NCI-H524 (cell line): Measurements from ENCODE around the gene COG7.
A peak's percentile ranks its signal among the peaks of the same experiment; 100 is the strongest.
"Not testable (repeated sequence)": the region's sequence is repeated elsewhere in the genome, so short reads cannot be mapped to it uniquely, and the experiment has no call there.

ENCODE experiments used
- DNase-seq, 2 experiments: peaks; one replicate each; lab custom pipeline; 2025; lab: John Stamatoyannopoulos, UW

Gene COG7

GRCh38 chr16:23409522-23409921, 43.5 kb downstream of the COG7 start:
- no peak for DNase-seq

DNA sequence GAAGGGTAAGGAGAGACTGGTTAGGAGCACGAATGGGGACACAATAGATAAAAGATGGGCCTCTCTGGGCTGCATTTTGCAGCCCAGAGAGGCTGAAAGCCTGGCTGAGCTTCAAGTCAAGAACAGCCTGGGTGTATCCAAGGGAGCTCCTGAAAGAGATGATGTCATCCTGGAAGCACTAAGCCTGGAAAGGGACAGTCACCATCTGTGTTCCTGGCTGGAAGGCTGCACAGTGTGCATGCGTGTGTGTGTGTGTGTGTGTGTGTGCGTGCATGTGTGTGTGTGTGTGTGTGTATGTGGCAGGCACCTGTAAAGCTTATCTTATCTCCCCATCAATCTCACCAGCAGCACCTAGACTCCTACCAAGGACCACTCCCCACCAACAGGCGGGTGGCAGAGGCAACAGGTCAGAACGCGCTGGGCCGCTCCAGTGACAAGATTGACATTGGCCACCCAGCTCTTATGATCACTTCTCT, 44.1 kb downstream of the COG7 start:
- peak; percentile 51 to 93 for DNase-seq

GRCh38 chr16:23408242-23408822, 44.7 kb downstream of the COG7 start:
- DNase-seq: no peak

DNA sequence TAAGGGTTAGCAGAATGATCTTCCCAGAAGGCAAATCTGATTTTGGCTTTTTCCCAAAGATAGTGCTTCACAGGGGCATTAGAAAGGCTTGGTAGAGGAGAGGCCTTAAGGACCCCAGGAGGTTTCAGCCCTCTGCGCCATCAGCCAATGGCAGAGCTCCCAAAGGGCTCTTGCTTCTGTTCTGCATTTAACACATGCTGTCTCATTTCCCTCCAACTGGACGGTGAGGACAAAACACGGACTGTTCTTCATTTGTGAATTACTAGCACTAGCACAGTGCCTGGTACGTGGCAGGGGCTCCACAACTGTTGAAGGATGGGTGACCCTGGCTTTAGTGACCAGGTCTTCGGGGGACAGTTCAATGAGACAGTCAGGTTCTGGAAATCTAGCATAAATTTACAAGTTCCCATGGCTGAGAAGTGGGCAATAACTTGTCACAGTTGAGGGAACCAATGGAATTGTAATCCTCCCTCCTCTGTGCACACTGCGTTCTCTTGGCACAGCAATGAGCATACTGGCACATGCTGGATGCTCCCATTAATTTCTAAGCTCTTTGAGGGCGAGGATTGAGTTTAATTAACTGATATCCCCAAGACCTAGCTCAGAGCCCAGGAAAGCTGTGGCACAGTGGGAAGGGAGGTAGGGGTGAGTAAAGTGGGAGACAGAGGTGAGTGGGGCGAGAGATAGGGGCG, 45.4 kb downstream of the COG7 start:
- DNase-seq: peak; percentile 34 to 36

DNA sequence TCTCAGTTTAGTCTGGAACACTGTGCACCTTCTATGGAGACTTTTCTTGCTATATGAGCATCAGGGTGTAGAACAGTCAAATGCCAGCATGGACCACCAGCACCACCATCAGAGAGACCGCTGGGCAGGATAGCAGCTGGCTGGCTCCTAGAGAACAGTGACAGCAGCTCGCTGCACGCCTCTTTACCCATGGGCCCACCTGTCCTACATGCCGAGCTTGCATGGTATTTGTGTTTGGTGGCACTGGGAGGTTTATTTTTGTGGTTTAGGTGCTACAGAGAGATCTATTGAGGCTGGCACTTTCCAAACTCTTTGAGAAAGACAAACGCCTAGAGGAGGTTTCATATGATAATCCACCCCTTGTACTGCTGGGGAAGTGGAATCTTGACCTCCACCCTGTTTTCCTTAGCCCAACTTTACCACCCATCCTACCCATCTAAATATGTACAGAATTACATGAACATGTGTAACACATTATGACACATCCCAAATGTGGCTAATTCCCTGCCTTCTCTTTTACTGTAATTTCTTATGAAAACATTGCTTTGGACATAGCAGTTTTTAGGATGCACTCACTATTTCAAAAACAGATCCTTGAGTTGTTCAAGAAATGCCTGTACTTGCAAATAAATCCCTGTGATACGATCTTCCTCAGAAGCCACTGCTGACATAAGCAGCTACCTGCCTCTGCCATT, 46.3 kb downstream of the COG7 start:
- DNase-seq: no peak

- no peak for DNase-seq
These were observed 47.0 kb downstream of the COG7 start for GRCh38 chr16:23406024-23406423.

GRCh38 chr16:23403547-23403946, 49.4 kb downstream of the COG7 start:
- DNase-seq: peak; percentile 70 to 89

DNA sequence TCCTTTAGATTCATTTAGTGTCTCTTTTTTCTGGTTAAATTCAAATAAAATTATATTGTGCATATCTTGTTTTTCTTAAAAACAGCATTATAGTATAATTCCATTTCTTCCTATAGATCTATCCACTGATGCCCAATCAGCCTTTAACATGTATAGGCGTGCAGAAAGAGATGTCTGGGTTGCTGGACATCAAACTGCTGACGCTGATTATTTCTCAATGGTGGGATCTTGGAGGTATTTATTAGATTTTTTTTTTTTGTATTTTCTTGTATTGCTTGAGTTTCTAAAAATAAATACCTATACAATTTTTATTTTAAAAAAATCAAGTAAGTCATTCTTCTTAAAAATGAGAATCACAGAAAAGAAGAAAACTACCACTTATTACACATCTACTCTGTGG, 50.9 kb downstream of the COG7 start:
- DNase-seq: no peak

GRCh38 chr16:23401139-23401538, 51.9 kb downstream of the COG7 start:
- DNase-seq: peak; percentile 40 to 75

DNA sequence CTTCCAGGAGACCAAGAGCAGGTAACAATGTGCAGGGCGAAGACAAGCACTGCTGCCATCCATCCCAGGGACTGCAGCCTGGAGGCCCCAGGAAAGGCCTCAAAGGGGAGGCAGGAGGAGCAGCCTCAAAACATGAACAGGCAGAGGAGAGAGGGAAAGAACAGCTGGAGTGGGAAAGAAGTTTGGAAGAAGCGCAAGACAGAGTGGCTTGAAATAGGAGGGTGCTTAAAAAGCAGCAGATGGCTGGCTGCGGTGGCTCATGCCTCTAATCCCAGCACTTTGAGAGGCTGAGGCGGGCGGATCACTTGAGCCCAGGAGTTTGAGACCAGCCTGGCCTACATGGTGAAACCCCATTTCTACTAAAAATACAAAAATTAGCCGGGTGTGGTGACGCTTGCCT, 52.5 kb downstream of the COG7 start:
- DNase-seq: peak; percentile 93

GRCh38 chr16:23398987-23399805, 53.8 kb downstream of the COG7 start:
- DNase-seq: peak in 1 of 2 experiments; percentile 22

DNA sequence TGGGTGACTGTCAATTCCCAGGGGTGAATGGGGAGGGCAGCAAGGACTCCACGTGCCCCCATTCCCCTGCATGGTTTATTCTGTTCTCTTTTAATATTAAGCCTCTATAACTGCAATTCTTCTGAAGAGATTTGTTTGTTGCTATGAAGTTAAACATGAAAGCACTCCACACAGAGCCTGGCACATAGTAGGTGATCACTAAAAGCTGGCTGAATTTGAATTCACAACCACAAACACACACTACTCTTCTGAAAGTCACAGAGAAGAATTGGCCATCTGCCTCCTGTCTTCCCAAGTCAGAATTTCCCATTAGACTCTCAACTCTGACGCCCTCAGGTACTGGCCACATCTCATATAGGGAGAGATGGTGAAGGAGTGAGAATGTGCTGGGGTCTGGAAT, 55.5 kb downstream of the COG7 start:
- DNase-seq: no peak

DNA sequence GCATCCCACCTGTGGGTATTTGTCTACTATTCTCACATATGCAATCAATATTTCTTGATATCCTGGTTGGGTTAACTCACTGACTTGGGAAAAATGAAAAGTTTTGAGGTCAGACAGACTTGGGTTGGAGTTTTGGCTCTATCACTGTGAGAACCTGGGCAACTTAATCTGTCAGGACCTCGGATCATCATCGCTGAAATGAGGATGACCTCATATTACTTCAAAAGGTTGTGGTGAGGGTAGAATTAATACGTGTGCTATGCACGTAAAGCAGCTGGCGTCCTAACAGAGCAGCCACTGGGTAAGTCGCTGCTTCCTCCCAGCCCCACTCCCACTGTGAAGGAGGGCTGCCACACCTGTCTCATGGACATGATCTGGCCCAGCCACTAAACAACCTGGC, 57.3 kb downstream of the COG7 start:
- DNase-seq: peak in 1 of 2 experiments; percentile 14

DNA sequence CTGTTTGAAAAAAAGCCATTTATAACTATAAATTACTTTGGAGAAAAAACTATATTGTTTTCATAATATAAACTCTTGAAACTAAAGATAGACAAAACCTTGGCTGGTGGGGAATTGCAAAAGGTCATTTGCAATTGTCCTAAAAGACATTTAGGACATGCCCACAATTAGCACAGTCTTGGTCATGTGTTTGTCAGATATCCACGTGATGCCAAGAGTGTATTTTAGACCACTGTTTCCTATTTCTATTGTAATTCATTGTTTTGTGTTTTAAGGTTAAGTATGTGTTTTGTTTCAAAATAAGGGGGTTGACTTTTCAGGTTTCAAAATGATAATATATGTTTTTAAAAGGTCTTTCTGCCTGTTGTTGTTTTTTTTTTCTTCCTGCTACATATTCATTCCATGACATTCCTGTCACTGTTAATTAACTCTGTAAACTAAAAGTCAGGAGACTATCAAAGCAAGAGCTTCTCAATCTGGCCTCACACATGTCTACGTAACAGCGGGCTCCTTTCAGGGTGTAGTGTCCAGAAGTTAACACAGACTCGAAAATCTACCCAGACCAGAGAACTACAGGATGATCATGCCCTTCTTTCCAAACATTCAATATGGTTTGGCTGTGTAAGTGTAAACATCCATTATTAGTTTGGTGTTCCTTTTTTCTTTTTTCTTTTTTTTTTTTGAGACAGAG, 58.7 kb downstream of the COG7 start:
- DNase-seq: no peak

GRCh38 chr16:23392223-23392600, 60.8 kb downstream of the COG7 start:
- no peak for DNase-seq

- no peak for DNase-seq
These were observed 61.4 kb downstream of the COG7 start for GRCh38 chr16:23391381-23392222.

GRCh38 chr16:23389936-23390335, 63.1 kb downstream of the COG7 start:
- DNase-seq: not testable (repeated sequence)

- DNase-seq: no peak
These were observed 63.8 kb downstream of the COG7 start for GRCh38 chr16:23389201-23389600.

DNA sequence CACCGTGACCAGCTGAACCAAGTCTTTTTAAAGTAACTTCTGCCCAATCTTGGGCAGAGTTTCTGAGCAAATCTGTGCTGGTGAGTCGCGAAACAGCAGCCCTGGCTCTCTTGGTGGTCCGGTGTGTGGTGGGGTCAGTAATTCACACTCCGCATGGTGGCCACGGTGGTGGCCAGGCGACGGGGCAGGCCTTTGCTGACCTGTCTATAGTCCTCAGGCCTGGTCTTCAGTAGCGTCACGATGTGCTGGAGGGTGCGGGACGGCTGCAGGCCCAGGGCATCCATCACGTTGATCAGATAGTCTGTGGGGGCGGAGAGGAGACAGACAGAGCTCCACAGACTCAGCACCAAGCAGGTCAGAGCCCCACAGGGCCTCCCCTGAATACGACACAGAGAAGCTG, 64.2 kb downstream of the COG7 start:
- DNase-seq: no peak

DNA sequence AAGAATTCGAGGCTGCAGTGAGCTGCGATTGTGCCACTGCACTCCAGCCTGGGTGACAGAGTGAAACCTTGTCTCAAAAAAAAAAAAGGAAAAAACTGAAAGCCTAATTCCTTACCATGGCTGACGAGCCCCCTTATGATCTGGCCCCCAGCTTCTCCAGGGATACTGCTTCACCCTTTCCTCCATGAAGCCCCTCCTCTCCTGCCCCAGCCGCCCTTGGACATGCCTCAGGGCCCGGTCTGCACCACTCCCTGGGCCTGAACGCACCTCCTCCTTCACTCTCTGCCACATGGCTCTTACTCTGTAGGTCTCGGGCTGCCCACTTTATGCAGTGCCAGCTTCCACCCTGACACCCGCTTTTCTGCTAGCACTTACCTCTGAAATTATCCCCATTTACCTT, 65.3 kb downstream of the COG7 start:
- DNase-seq: no peak

DNA sequence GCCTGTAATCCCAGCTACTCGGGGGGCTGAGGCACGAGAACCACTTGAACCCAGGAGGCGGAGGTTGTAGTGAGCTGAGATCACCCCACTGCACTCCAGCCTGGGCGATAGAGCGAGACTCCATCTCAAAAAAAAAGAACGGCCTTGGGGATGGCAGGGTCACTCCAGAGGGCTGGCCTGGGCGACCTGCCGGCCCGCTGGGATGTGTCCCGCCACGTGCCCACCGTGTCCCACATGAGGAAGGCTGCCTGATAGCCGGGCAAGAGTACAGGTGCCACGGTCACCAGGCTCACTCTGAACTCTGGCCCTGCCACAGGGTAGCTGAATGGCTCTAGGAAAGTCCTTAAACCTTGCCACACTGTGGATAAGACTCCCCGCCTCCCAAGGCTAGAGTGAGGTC, 67.5 kb downstream of the COG7 start:
- DNase-seq: no peak
